ENCODE measurements around the gene PSME2. TPM values are rescaled to one million over a fixed set of nuclear protein-coding genes. Genes with fewer than 3 reads are reported as not detected.
A peak's percentile ranks its signal among the peaks of the same experiment; 100 is the strongest.

The PSME2 gene
- total and polyA plus RNA-seq, 2 of the 13 experiments (the other 11 are each of a cell fraction or from before 2014, with no cell fraction given) = 332 to 716 TPM

DNA sequence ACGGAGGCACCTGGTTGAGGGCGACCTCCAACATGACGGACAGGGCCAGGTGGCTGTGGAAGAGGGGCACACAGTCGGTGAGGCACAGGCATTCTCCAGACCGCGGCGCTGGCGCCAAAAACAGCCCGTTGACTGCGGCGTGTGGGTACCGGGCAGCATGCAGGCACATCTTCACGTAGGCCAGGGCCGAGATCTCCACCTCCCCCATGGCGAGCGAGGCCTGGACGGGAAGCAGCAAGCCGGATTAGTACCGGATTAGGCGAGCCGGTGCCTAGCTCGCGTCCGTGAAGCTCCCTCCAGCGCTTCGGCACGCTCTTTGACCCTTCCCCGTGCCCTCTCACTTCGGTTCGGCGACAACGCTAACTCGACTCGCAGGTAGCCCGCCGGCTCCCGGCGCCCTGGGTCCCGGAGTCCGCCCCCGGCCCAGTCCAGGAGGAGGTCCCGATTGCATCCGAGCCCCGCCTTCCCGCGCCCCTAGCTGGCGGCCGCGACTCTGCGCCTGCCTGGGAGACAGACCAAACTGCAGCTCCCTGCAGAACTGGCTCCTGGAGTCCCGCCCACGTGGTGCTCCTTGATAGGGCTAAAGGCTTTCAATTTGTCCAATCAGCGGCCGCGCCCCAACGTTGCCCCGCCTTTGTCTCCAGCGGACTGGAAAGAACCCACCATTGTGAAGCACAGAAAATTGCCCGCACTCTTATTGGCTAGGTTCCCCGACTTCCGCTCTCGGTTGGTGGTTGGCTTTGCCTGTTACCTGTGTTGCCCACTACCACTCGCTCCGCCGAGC lies 5.1 kb downstream of the PSME2 start, which contains the start of gene EMC9 (continued):
- peak; percentile 95 for TF ChIP-seq ZNF317 (CRISPR knock-in tag; IDR thresholded peaks at IDR 0.05)
- TF ChIP-seq, protein P1, sequence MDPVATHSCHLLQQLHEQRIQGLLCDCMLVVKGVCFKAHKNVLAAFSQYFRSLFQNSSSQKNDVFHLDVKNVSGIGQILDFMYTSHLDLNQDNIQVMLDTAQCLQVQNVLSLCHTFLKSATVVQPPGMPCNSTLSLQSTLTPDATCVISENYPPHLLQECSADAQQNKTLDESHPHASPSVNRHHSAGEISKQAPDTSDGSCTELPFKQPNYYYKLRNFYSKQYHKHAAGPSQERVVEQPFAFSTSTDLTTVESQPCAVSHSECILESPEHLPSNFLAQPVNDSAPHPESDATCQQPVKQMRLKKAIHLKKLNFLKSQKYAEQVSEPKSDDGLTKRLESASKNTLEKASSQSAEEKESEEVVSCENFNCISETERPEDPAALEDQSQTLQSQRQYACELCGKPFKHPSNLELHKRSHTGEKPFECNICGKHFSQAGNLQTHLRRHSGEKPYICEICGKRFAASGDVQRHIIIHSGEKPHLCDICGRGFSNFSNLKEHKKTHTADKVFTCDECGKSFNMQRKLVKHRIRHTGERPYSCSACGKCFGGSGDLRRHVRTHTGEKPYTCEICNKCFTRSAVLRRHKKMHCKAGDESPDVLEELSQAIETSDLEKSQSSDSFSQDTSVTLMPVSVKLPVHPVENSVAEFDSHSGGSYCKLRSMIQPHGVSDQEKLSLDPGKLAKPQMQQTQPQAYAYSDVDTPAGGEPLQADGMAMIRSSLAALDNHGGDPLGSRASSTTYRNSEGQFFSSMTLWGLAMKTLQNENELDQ (CRISPR knock-in tag; IDR thresholded peaks at IDR 0.05; ENCODE audit: borderline replicate concordance) = peak; percentile 5; the same call in 1 of the 2 replicates
- TF ChIP-seq, protein P2, sequence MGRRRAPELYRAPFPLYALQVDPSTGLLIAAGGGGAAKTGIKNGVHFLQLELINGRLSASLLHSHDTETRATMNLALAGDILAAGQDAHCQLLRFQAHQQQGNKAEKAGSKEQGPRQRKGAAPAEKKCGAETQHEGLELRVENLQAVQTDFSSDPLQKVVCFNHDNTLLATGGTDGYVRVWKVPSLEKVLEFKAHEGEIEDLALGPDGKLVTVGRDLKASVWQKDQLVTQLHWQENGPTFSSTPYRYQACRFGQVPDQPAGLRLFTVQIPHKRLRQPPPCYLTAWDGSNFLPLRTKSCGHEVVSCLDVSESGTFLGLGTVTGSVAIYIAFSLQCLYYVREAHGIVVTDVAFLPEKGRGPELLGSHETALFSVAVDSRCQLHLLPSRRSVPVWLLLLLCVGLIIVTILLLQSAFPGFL (CRISPR knock-in tag; IDR thresholded peaks at IDR 0.05) = no peak
- TF ChIP-seq RFX5 (IDR thresholded peaks at IDR 0.05; ENCODE audit: low read depth, low read length) = peak; percentile 95
- 0 out of 2 replicates have a peak, but pooled peaks have one; percentile 43 for TF ChIP-seq ZNF264 (CRISPR knock-in tag; IDR thresholded peaks at IDR 0.05)
- no peak for TF ChIP-seq KDM6A (CRISPR knock-in tag; IDR thresholded peaks at IDR 0.05; ENCODE audit: low read depth)
- TF ChIP-seq ZNF430 (CRISPR knock-in tag; IDR thresholded peaks at IDR 0.05) = no peak
- no peak for TF ChIP-seq ZEB1 (IDR thresholded peaks at IDR 0.05; ENCODE audit: insufficient replicate concordance, low read depth)
- no peak for TF ChIP-seq SP4 (CRISPR knock-in tag; IDR thresholded peaks at IDR 0.05)
- TF ChIP-seq SYNCRIP (IDR thresholded peaks at IDR 0.05; ENCODE audit: insufficient read depth, low read depth, low read length) = no peak
- TF ChIP-seq ZBTB3 (CRISPR knock-in tag; IDR thresholded peaks at IDR 0.05; ENCODE audit: borderline replicate concordance, low read depth) = peak; percentile 94
- no peak for TF ChIP-seq MAFG (CRISPR knock-in tag; IDR thresholded peaks at IDR 0.05)
- no peak for TF ChIP-seq REL (CRISPR knock-in tag; conservative IDR thresholded peaks at IDR 0.05)
- TF ChIP-seq ZSCAN22 (CRISPR knock-in tag; IDR thresholded peaks at IDR 0.05) = peak; percentile 89
- peak; percentile 99 for TF ChIP-seq NFYC (CRISPR knock-in tag; IDR thresholded peaks at IDR 0.05)
- TF ChIP-seq ZMYM4 (CRISPR knock-in tag; IDR thresholded peaks at IDR 0.05) = no peak
- TF ChIP-seq ZNF143 (CRISPR knock-in tag; IDR thresholded peaks at IDR 0.05) = no peak; the same call in 1 of the 2 replicates
- TF ChIP-seq, protein P3, sequence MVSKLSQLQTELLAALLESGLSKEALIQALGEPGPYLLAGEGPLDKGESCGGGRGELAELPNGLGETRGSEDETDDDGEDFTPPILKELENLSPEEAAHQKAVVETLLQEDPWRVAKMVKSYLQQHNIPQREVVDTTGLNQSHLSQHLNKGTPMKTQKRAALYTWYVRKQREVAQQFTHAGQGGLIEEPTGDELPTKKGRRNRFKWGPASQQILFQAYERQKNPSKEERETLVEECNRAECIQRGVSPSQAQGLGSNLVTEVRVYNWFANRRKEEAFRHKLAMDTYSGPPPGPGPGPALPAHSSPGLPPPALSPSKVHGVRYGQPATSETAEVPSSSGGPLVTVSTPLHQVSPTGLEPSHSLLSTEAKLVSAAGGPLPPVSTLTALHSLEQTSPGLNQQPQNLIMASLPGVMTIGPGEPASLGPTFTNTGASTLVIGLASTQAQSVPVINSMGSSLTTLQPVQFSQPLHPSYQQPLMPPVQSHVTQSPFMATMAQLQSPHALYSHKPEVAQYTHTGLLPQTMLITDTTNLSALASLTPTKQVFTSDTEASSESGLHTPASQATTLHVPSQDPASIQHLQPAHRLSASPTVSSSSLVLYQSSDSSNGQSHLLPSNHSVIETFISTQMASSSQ (IDR thresholded peaks at IDR 0.05; ENCODE audit: low read depth) = peak; percentile 55; the same call in 1 of the 2 replicates
- TF ChIP-seq, protein P3 (CRISPR knock-in tag; IDR thresholded peaks at IDR 0.05; ENCODE audit: borderline replicate concordance) = peak; percentile 82
- no peak for TF ChIP-seq NPAS2 (CRISPR knock-in tag; IDR thresholded peaks at IDR 0.05; ENCODE audit: borderline replicate concordance)
- peak; percentile 84 for TF ChIP-seq RELA (CRISPR knock-in tag; IDR thresholded peaks at IDR 0.05)
- no peak for TF ChIP-seq GZF1 (CRISPR knock-in tag; IDR thresholded peaks at IDR 0.05)
- no peak; the same call in 1 of the 2 replicates for TF ChIP-seq HNF4A (CRISPR knock-in tag; IDR thresholded peaks at IDR 0.05)
- peak; percentile 96 for TF ChIP-seq TBX2 (CRISPR knock-in tag; IDR thresholded peaks at IDR 0.05; ENCODE audit: borderline replicate concordance)
